Activated CD8-positive, alpha-beta T cell treated with anti-CD3 and anti-CD28 coated beads for 36 hours (primary cell): Measurements from ENCODE around the gene PCDH9. TPM values are rescaled to one million over a fixed set of nuclear protein-coding genes. Genes with fewer than 3 reads are reported as not detected.

Experiments used
- ATAC-seq: fragments of 200-7000 bp; cut with Tn5 transposase; one replicate; pipeline ENCODE4 v1.10.0; 2021; ENCODE audit warnings: mild to moderate bottlenecking, moderate library complexity
- CTCF ChIA-PET: fragments of 350-600 bp; sonication (Branson Sonifier 250); formaldehyde crosslinking; loops from one replicate; lab custom pipeline; 2021; ENCODE audit warnings: antibody characterized with exemption; lab: Charles Lee
- POLR2A ChIA-PET: fragments of 350-600 bp; sonication (Branson Sonifier 250); formaldehyde crosslinking; loops from one replicate; lab custom pipeline; 2021; ENCODE audit warnings: antibody characterized with exemption; lab: Charles Lee
- DNase-seq: peaks from one replicate; pipeline ENCODE4 v3.0.0-alpha.2; 2020
- H3K27ac Mint-ChIP-seq: one replicate; pipeline ENCODE4 v1.8.0; 2021; ENCODE audit warnings: mild to moderate bottlenecking, mixed read lengths
- H3K27me3 Mint-ChIP-seq: one replicate; pipeline ENCODE4 v1.8.0; 2021; ENCODE audit warnings: mixed read lengths
- H3K36me3 Mint-ChIP-seq: one replicate; pipeline ENCODE4 v1.8.0; 2021; ENCODE audit warnings: low read depth, mixed read lengths
- H3K4me1 Mint-ChIP-seq: one replicate; pipeline ENCODE4 v1.8.0; 2021; ENCODE audit warnings: low read depth, mixed read lengths
- H3K4me3 Mint-ChIP-seq: one replicate; pipeline ENCODE4 v1.8.0; 2021; ENCODE audit warnings: mild to moderate bottlenecking, moderate library complexity, mixed read lengths
- H3K9me3 Mint-ChIP-seq: one replicate; pipeline ENCODE4 v1.8.0; 2021; ENCODE audit warnings: mixed read lengths
- intact Hi-C: fragments of 100-400 bp; cut with micrococcal nuclease; formaldehyde crosslinking; loops from one replicate; pipeline ENCODE4 v1.10.0; 2022
- total RNA-seq, 2 experiments: library from RNA; stranded (reverse); gene quantifications; one replicate each; pipeline ENCODE4 v1.2.3, GENCODE V29; 2021
- TF ChIP-seq, protein P1 (sequence below): fragments of 200-600 bp; IDR thresholded peaks from one replicate; pipeline ENCODE4 v1.8.0; 2022; ENCODE audit warnings: antibody characterized with exemption, mild to moderate bottlenecking

The PCDH9 gene
- total RNA-seq, 2 experiments from 2014 or later, result 0.04 to 0.14 TPM

DNA sequence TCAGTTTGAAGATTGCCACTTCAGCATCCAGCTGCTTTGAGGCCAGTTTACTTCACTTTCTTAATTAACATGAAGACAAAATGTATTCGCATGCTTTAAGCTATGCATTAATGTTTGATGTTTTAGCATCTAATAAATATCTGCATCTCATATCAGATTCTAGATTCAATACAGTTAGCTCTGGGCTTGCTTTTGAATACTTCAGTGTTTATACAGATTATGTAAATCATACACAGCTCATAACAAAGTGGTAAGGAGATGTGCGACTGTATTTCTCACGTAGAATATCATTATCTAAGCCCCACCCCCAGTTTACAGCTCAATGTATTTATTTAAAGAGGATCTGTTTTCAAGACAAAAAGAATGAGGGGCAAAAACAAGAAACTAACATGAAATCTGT, 770.5 kb downstream of the PCDH9 start:
- TF ChIP-seq, protein P1, sequence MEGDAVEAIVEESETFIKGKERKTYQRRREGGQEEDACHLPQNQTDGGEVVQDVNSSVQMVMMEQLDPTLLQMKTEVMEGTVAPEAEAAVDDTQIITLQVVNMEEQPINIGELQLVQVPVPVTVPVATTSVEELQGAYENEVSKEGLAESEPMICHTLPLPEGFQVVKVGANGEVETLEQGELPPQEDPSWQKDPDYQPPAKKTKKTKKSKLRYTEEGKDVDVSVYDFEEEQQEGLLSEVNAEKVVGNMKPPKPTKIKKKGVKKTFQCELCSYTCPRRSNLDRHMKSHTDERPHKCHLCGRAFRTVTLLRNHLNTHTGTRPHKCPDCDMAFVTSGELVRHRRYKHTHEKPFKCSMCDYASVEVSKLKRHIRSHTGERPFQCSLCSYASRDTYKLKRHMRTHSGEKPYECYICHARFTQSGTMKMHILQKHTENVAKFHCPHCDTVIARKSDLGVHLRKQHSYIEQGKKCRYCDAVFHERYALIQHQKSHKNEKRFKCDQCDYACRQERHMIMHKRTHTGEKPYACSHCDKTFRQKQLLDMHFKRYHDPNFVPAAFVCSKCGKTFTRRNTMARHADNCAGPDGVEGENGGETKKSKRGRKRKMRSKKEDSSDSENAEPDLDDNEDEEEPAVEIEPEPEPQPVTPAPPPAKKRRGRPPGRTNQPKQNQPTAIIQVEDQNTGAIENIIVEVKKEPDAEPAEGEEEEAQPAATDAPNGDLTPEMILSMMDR, result no peak
- Mint-ChIP-seq H3K4me1 (no peaks in the 10 kb centered on the region), H3K4me3 (no peak overlapping the region), H3K27me3 (no peaks in the 10 kb centered on the region), H3K36me3 (no peaks in the 10 kb centered on the region), H3K9me3 (no peaks in the 10 kb centered on the region), H3K27ac (no peak overlapping the region)
- ChIA-PET POLR2A (no interaction called here), CTCF (no interaction called here)
- intact Hi-C loops, result no loop called here
- ATAC-seq, result no peak
- DNase-seq, result no peak

- CTCF ChIA-PET, result no interaction called here
- DNase-seq, result no peak
These were observed 771.0 kb downstream of the PCDH9 start for GRCh38 chr13:66459143-66459542.

DNA sequence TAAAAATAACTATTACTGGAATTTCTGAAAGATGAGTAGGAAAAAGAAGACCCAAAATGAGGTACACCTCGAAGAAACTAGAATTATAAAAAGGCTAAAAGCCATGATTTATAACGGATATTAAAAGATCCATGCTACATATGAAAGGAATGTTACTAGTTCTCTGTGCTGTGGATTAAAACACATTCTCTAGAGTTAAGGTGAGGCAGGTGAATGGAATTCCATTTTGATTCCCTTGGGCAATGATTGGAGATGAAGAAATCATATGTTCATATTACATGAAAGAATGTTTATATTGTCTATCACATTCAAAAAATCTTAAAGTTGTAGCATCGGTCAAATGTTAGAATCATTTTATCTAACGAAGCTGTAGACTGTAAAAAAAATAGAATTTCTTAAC, 783.7 kb downstream of the PCDH9 start:
- Mint-ChIP-seq H3K36me3 (no peaks in the 10 kb centered on the region), H3K27ac (no peak overlapping the region), H3K4me1 (no peaks in the 10 kb centered on the region), H3K4me3 (no peak overlapping the region), H3K9me3 (no peaks in the 10 kb centered on the region), H3K27me3 (no peaks in the 10 kb centered on the region)
- TF ChIP-seq, protein P1, result no peak
- intact Hi-C loops, result no loop called here
- ChIA-PET CTCF (no interaction called here), POLR2A (no interaction called here)
- no peak for ATAC-seq
- DNase-seq, result no peak

More at GRCh38 chr13:66459143-66459542, 771.0 kb downstream of the PCDH9 start:
- Mint-ChIP-seq H3K9me3 (no peaks in the 10 kb centered on the region), H3K27me3 (no peaks in the 10 kb centered on the region), H3K27ac (no peak overlapping the region), H3K36me3 (no peaks in the 10 kb centered on the region), H3K4me3 (no peak overlapping the region), H3K4me1 (no peaks in the 10 kb centered on the region)
- POLR2A ChIA-PET, result no interaction called here
- no peak for ATAC-seq
- TF ChIP-seq, protein P1, result no peak
- intact Hi-C loops, result no loop called here

GRCh38 chr13:66443926-66444325, 786.2 kb downstream of the PCDH9 start:
- H3K27me3 Mint-ChIP-seq, result no peaks in the 10 kb centered on the region
- no peaks in the 10 kb centered on the region for H3K9me3 Mint-ChIP-seq
- no peak overlapping the region for H3K4me3 Mint-ChIP-seq
- intact Hi-C loops, result no loop called here
- ChIA-PET POLR2A (no interaction called here), CTCF (no interaction called here)
- ATAC-seq (no peak), DNase-seq (no peak)
- H3K36me3 Mint-ChIP-seq, result no peaks in the 10 kb centered on the region
- H3K27ac Mint-ChIP-seq, result no peak overlapping the region
- TF ChIP-seq, protein P1, result no peak
- no peaks in the 10 kb centered on the region for H3K4me1 Mint-ChIP-seq

- no peak overlapping the region for H3K27ac Mint-ChIP-seq
- H3K4me3 Mint-ChIP-seq, result no peak overlapping the region
- TF ChIP-seq, protein P1, result no peak
- H3K4me1 Mint-ChIP-seq, result no peaks in the 10 kb centered on the region
- H3K9me3 Mint-ChIP-seq, result peaks cover 3% of the 10 kb centered on the region
- intact Hi-C loops, result no loop called here
- H3K36me3 Mint-ChIP-seq, result no peaks in the 10 kb centered on the region
- ATAC-seq (no peak), DNase-seq (no peak)
- ChIA-PET CTCF (no interaction called here), POLR2A (no interaction called here)
- H3K27me3 Mint-ChIP-seq, result no peaks in the 10 kb centered on the region
These were observed 789.2 kb downstream of the PCDH9 start for GRCh38 chr13:66440938-66441337.
